ENCODE results near the gene IGF2BP3.
A peak's percentile ranks its signal among the peaks of the same experiment; 100 is the strongest.
"Not testable (repeated sequence)": the region's sequence is repeated elsewhere in the genome, so short reads cannot be mapped to it uniquely, and the experiment has no call there.

IGF2BP3 gene

DNA sequence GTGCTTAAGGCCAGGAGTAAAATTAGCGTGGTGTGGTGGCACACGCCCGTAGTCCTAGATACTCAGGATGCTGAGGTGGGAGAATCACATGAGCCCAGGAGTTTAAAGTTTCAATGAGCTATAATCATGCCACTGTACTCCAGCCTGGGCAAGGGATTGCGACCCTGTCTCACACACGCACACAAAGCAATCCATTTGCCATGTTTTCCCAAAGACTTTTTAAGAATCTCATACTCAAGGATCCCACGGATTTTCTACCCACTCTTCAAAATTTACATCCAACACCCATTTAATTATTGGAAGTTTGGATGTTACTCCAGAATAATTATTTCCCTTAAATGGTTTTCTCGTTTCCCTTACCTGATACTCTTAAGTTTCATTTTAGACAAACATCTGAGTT lies 47.9 kb downstream of the IGF2BP3 start:
- H3K4me3 ChIP-seq (ENCODE audit: low read depth, low read length) = no peak overlapping the region
- TF ChIP-seq, protein P1, sequence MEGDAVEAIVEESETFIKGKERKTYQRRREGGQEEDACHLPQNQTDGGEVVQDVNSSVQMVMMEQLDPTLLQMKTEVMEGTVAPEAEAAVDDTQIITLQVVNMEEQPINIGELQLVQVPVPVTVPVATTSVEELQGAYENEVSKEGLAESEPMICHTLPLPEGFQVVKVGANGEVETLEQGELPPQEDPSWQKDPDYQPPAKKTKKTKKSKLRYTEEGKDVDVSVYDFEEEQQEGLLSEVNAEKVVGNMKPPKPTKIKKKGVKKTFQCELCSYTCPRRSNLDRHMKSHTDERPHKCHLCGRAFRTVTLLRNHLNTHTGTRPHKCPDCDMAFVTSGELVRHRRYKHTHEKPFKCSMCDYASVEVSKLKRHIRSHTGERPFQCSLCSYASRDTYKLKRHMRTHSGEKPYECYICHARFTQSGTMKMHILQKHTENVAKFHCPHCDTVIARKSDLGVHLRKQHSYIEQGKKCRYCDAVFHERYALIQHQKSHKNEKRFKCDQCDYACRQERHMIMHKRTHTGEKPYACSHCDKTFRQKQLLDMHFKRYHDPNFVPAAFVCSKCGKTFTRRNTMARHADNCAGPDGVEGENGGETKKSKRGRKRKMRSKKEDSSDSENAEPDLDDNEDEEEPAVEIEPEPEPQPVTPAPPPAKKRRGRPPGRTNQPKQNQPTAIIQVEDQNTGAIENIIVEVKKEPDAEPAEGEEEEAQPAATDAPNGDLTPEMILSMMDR (conservative IDR thresholded peaks at IDR 0.05; ENCODE audit: low read depth, low read length) = no peak
- no peak for DNase-seq (ENCODE audit: low read depth)

DNA sequence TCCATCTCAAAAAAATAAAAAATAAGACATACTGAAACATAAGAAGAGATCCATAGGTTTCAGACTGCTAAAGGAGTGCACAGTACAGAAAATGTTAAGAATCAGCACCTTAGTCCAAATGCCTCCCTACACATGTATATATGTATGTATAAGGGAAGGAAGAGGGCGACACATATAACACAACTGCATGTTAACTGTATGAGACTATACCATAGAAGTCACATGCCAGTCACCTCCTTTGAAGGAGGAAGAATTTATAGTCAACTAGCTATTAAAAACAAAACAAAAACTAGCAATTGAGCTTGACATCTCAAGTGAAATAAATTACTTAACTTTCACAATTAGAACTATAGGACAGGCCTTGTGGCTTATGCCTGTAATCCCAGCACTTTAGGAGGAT lies 50.4 kb downstream of the IGF2BP3 start:
- TF ChIP-seq, protein P1 (conservative IDR thresholded peaks at IDR 0.05; ENCODE audit: low read depth, low read length) = no peak
- no peak for DNase-seq (ENCODE audit: low read depth)
- no peak overlapping the region for H3K4me3 ChIP-seq (ENCODE audit: low read depth, low read length)

DNA sequence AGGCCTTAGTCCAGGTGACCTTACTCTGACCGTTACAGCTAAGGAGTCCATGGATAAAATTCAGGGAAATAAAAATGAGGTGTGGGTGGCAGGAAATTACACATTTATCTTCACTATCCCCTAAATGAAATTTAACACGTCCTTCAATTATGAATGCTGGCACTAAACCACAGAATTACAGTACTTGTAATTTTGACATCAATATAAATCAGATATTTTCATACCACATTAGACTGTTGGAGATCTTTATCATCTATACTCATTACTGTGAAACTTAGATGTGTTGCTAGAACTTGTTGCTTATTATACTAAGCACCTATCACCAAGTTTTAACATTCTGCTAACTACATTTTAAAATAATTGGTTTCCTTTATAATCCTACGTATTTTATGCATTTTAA lies 51.1 kb downstream of the IGF2BP3 start:
- DNase-seq (ENCODE audit: low read depth) = no peak
- H3K4me3 ChIP-seq (ENCODE audit: low read depth, low read length) = no peak overlapping the region
- TF ChIP-seq, protein P1 (conservative IDR thresholded peaks at IDR 0.05; ENCODE audit: low read depth, low read length) = no peak

DNA sequence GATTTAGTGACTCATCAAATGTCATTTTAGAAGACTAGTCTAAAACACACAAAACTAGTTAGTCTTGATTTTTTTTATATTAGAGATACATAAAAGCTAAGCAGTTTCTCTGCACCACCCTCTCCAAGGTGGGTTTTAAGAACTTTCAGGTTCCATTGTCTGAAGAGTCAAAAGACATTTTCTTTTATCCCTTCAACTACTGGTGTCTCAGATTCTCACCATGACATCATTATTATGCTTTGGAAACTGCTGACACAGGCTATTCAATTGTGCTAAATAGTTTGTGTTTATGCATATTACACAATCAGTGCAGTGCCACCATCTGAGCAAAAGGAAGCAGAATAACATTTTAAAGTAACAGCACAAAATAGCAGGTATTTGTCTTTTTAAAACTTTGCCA lies 52.2 kb downstream of the IGF2BP3 start:
- DNase-seq (ENCODE audit: low read depth) = peak; percentile 84

DNA sequence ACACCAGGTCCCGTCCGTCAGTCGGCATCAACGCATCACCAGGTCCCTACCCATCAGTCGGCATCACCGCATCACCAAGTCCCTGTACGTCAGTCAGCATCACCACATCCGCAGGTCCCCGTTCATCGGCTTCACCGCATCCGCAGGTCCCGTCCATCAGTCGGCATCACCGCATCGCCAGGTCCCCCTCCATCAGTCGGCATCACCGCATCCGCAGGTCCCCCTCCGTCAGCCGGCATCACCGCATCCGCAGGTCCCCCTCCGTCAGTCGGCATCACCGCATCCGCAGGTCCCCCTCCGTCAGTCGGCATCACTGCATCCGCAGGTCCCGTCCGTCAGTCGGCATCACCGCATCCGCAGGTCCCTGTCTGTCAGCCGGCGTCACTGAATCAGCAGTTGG lies 55.1 kb downstream of the IGF2BP3 start:
- no peak overlapping the region for H3K4me3 ChIP-seq (ENCODE audit: low read depth, low read length)
- no peak for DNase-seq (ENCODE audit: low read depth)
- TF ChIP-seq, protein P1 (conservative IDR thresholded peaks at IDR 0.05; ENCODE audit: low read depth, low read length) = no peak

More for the DNA sequence above, 52.2 kb downstream of the IGF2BP3 start:
- TF ChIP-seq, protein P1 (conservative IDR thresholded peaks at IDR 0.05; ENCODE audit: low read depth, low read length) = no peak
- H3K4me3 ChIP-seq (ENCODE audit: low read depth, low read length) = no peak overlapping the region

DNA sequence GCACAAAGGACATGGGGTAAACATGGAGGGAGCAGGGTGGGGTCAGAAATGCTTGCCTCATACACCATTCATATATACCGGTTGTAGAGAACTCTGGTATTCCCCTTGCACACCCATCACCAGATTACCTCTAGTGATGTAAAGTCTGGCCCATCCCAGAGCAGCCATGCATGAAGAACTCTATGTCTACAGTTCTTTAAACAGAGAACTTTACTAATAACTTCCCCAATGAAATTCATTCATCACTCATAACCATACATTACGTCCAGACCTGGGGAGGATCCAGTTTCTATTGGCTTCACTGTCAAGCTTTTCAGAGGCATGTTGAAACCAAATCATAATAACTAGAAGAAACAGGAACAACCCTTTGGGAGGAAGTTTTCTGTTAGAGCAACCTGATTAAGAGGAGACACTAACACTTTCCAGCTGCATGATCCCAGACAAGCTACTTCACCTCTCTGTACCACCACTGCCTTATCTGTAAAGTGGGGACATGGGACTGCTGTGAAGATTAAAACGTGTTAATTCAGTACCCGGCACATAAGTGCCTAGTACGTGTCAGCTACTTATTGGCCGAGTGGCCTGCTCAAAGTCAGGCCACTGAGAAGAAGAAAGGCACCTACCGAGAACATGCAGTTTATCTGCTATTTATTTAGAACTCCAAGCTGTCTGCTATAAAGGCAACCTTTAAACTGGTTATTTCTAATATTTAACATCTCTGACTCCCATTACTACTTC lies 59.7 kb downstream of the IGF2BP3 start:
- DNase-seq (ENCODE audit: low read depth) = no peak
- H3K4me3 ChIP-seq (ENCODE audit: low read depth, low read length) = no peak overlapping the region
- TF ChIP-seq, protein P1 (conservative IDR thresholded peaks at IDR 0.05; ENCODE audit: low read depth, low read length) = no peak

DNA sequence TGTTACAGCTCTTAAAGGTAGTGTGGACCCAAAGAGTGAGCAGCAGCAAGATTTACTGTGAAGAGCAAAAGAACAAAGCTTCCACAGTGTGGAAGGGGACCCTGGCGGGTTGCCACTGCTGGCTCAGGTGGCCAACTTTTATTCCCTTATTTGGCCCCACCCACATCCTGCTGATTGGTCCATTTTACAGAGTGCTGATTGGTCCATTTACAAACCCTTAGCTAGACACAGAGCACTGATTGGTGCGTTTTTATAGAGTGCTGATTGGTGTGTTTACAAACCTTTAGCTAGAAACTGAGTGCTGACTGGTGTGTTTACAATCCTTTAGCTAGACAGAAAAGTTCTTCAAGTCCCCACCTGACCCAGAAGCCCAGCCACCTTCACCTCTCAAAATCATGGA lies 63.7 kb downstream of the IGF2BP3 start:
- DNase-seq (ENCODE audit: low read depth); H3K4me3 ChIP-seq (ENCODE audit: low read depth, low read length): not testable (repeated sequence)
